Measurements from ENCODE around the gene WDFY1. TPM values are rescaled to one million over a fixed set of nuclear protein-coding genes. Genes with fewer than 3 reads are reported as not detected.

The WDFY1 gene
- total RNA-seq, 2 experiments from 2014 or later = 33.3 to 45.3 TPM

- CTCF ChIA-PET (ENCODE audit: unreplicated experiment) = no interaction called here
- H3K36me3 ChIP-seq (ENCODE audit: insufficient read depth, low read length) = no peaks in the 10 kb centered on the region
- no peaks in the 10 kb centered on the region for H3K79me2 ChIP-seq (ENCODE audit: insufficient read depth, low read depth, low read length)
- no peaks in the 10 kb centered on the region for H3K9me2 ChIP-seq (ENCODE audit: insufficient read depth, low read length)
- no peak overlapping the region for H3K4me2 ChIP-seq (ENCODE audit: low read length)
- H3K9me3 ChIP-seq (ENCODE audit: low read length) = no peaks in the 10 kb centered on the region
- H3K27ac ChIP-seq (ENCODE audit: low read depth, low read length, poor library complexity, severe bottlenecking) = no peak overlapping the region
- H4K20me1 ChIP-seq (ENCODE audit: insufficient read depth, low read length) = no peaks in the 10 kb centered on the region
- no peaks in the 10 kb centered on the region for H3K4me1 ChIP-seq (ENCODE audit: insufficient read depth, low read length, poor library complexity, severe bottlenecking)
- no peak overlapping the region for H2AFZ ChIP-seq (ENCODE audit: low read length)
- DNase-seq (ENCODE audit: low spot score) = no peak
- BruUV-seq (replicated peaks) = no TSS peak
- H3K4me3 ChIP-seq (ENCODE audit: low read depth, low read length, poor library complexity, severe bottlenecking) = no peak overlapping the region
- intact Hi-C loops (cut with micrococcal nuclease; ENCODE audit: unreplicated experiment) = no loop called here
- POLR2A ChIA-PET = no interaction called here
- no peak for TF ChIP-seq EZH2phosphoT487 (IDR thresholded peaks at IDR 0.05; ENCODE audit: borderline replicate concordance, low read depth, low read length)
- TF ChIP-seq CTCF (conservative IDR thresholded peaks at IDR 0.05; ENCODE audit: low read length) = no peak
Measured at GRCh38 chr2:223989206-223989855, 44.2 kb upstream of the WDFY1 start.

GRCh38 chr2:223981241-223981640 lies 36.1 kb upstream of the WDFY1 start:
- Histone ChIP-seq H3K4me3 (ENCODE audit: low read depth, low read length, poor library complexity, severe bottlenecking) (no peak overlapping the region), H2AFZ (ENCODE audit: low read length) (no peak overlapping the region), H3K9me3 (ENCODE audit: low read length) (no peaks in the 10 kb centered on the region), H3K36me3 (ENCODE audit: insufficient read depth, low read length) (no peaks in the 10 kb centered on the region), H3K4me1 (ENCODE audit: insufficient read depth, low read length, poor library complexity, severe bottlenecking) (no peaks in the 10 kb centered on the region), H3K9me2 (ENCODE audit: insufficient read depth, low read length) (no peaks in the 10 kb centered on the region), H3K27ac (ENCODE audit: low read depth, low read length, poor library complexity, severe bottlenecking) (no peak overlapping the region), H3K4me2 (ENCODE audit: low read length) (no peak overlapping the region), H4K20me1 (ENCODE audit: insufficient read depth, low read length) (no peaks in the 10 kb centered on the region), H3K79me2 (ENCODE audit: insufficient read depth, low read depth, low read length) (no peaks in the 10 kb centered on the region)
- DNase-seq (ENCODE audit: low spot score) = no peak
- intact Hi-C loops (cut with micrococcal nuclease; ENCODE audit: unreplicated experiment) = no loop called here
- ChIA-PET CTCF (ENCODE audit: unreplicated experiment) (no interaction called here), POLR2A (interaction anchor here (0.6 to 1.0 kb wide), 2 partner anchors 11 to 20 kb away, joined by 3 read pairs; no protein-coding TSS in a partner anchor)
- no peak for TF ChIP-seq CTCF (conservative IDR thresholded peaks at IDR 0.05; ENCODE audit: low read length)
- TF ChIP-seq EZH2phosphoT487 (IDR thresholded peaks at IDR 0.05; ENCODE audit: borderline replicate concordance, low read depth, low read length) = no peak
- no TSS peak for BruUV-seq (replicated peaks)

GRCh38 chr2:223980803-223981202 lies 35.7 kb upstream of the WDFY1 start:
- H3K79me2 ChIP-seq (ENCODE audit: insufficient read depth, low read depth, low read length) = no peaks in the 10 kb centered on the region
- intact Hi-C loops (cut with micrococcal nuclease; ENCODE audit: unreplicated experiment) = no loop called here
- H3K36me3 ChIP-seq (ENCODE audit: insufficient read depth, low read length) = no peaks in the 10 kb centered on the region
- no peak overlapping the region for H3K27ac ChIP-seq (ENCODE audit: low read depth, low read length, poor library complexity, severe bottlenecking)
- ChIA-PET CTCF (ENCODE audit: unreplicated experiment) (no interaction called here), POLR2A (interaction anchor here (1.0 kb wide), 1 partner anchor 10 kb away, joined by 3 read pairs; no protein-coding TSS in a partner anchor)
- no peaks in the 10 kb centered on the region for H3K9me3 ChIP-seq (ENCODE audit: low read length)
- no peak overlapping the region for H3K4me3 ChIP-seq (ENCODE audit: low read depth, low read length, poor library complexity, severe bottlenecking)
- no TSS peak for BruUV-seq (replicated peaks)
- no peaks in the 10 kb centered on the region for H4K20me1 ChIP-seq (ENCODE audit: insufficient read depth, low read length)
- TF ChIP-seq EZH2phosphoT487 (IDR thresholded peaks at IDR 0.05; ENCODE audit: borderline replicate concordance, low read depth, low read length) (no peak), CTCF (conservative IDR thresholded peaks at IDR 0.05; ENCODE audit: low read length) (no peak)
- no peaks in the 10 kb centered on the region for H3K9me2 ChIP-seq (ENCODE audit: insufficient read depth, low read length)
- no peaks in the 10 kb centered on the region for H3K4me1 ChIP-seq (ENCODE audit: insufficient read depth, low read length, poor library complexity, severe bottlenecking)
- no peak overlapping the region for H2AFZ ChIP-seq (ENCODE audit: low read length)
- no peak overlapping the region for H3K4me2 ChIP-seq (ENCODE audit: low read length)
- DNase-seq (ENCODE audit: low spot score) = no peak
